ENCODE data around the gene GRHL1.

The GRHL1 gene

GRCh38 chr2:9988320-9988719 is 36.8 kb downstream of the GRHL1 start:
- no peak overlapping the region for H3K27ac ChIP-seq
- no peak overlapping the region for H3K4me3 ChIP-seq

- Histone ChIP-seq H3K27ac (peak overlapping the region in 15 of 21 experiments; percentile 1 to 73 (median 45)), H3K4me3 (no peak overlapping the region)
These were observed 39.2 kb downstream of the GRHL1 start for GRCh38 chr2:9990736-9991135.

- H3K27ac ChIP-seq, result peak overlapping the region in 15 of 21 experiments; percentile 1 to 75 (median 50)
- H3K4me3 ChIP-seq, result no peak overlapping the region
These were observed 39.7 kb downstream of the GRHL1 start for GRCh38 chr2:9991221-9991620.

GRCh38 chr2:9991829-9992273 is 40.4 kb downstream of the GRHL1 start:
- H3K4me3 ChIP-seq, result no peak overlapping the region
- H3K27ac ChIP-seq, result peak overlapping the region in 14 of 21 experiments; percentile 7 to 75 (median 48)

DNA sequence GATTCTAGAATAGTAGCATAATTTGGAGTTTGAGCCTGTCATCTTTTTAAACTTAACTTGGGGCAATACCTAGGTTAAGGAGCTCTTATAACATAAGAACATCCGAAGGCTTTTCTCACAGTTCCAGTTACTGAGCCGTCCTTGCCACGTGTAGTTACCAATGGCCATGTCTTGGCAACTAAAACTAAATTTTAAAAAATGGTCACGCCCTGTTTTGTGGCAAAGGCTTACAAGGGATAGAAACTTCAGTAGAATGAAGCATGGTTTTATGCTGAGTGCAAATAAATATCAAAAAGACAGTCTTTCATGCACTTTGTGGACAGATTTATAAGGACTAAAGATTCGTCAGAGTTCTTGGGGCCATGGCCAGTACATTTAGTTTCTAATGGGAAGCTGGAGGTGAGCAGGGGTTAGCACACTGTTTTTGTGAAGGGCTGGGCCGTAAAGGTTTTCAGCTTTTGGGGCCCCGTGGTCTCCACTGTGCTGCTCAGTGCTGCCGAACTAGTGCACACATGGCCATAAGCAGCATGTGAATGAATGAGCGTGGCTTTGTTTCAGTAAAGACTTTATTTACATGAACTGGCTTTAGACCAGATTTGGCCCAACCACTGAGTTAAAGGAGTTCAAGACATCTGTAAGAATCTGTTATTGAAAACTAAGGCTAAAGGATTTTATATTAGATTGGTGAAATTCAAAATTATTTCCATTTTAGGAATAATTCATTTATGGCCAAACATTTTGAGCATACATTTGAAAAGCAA is 41.1 kb downstream of the GRHL1 start:
- Histone ChIP-seq H3K27ac (peak overlapping the region in 14 of 21 experiments; percentile 2 to 75 (median 50)), H3K4me3 (no peak overlapping the region)

DNA sequence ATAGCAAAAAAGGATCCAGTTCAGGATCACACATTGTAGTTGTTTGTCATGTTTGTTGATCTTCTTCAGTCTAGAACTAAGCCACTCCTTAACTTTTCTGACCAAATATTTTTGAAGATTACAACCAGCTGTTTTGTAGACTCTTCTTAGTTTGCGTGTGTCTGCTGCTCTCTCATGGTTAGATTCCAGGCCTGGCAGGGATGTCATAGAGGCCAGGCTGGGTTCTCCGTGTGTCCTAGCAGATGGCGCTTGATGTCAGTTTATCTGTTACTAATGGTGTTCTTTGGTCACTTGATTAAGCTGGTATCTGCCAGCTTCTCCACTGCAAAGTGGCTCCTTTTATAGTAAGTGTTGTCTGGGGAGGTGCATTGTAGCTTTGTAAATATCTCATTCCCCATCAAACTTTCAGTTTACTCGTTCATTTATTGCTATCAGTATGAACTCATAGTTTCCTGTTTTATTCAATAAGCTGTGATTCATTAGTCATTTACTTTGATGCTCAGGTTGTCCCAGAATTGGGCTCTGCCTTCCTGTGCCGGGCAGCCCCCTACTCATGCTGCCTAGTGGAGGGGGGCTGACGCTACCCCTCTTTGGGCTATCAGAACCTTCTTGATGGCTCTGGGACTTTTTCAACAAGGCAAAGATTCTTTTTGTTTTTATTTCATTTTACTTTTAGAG is 42.1 kb downstream of the GRHL1 start:
- no peak overlapping the region for H3K4me3 ChIP-seq
- peak overlapping the region in 16 of 21 experiments; percentile 4 to 81 (median 58) for H3K27ac ChIP-seq

- peak overlapping the region in 11 of 21 experiments; percentile 4 to 81 (median 62) for H3K27ac ChIP-seq
- no peak overlapping the region for H3K4me3 ChIP-seq
These were observed 43.0 kb downstream of the GRHL1 start for GRCh38 chr2:9994462-9994861.

DNA sequence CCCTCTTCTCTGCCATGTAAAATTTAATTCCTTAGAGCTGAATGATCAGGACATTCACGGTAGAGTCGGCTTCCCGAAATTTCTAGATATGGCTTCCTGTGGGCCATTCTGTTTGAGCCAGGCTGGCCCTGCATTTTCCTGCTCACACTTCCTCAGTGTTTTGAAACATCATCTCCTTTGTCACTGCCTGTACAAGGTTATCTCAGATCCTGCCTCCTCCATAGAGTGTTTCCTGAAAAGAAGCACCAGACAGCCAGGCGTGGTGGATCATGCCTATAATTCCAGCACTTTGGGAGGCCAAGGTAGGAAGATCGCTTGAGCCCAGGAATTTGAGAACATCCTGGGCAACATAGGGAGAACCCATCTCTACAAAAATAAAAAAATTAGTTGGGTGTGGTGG is 43.6 kb downstream of the GRHL1 start:
- H3K27ac ChIP-seq, result peak overlapping the region in 5 of 21 experiments; percentile 6 to 81 (median 74)
- no peak overlapping the region for H3K4me3 ChIP-seq

DNA sequence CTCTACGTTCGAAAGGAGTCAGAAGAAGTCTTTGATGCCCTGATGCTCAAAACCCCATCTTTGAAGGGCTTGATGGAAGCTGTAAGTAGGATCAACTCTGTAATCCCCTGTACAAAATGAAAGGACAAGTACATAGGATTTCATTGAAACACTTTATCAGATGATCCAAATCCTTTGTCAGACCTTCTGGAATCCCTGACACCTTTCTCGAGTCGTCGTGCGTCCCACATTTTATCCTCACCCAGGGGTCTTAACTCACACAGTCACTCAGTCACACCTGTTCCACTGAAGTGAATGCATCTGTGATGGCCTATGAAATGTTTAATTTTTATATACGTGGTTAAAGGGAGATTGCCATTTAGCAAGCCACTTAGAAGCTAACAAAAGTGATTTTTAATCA is 44.8 kb downstream of the GRHL1 start:
- H3K4me3 ChIP-seq, result no peak overlapping the region
- peak overlapping the region in 1 of 21 experiments; percentile 46 for H3K27ac ChIP-seq

DNA sequence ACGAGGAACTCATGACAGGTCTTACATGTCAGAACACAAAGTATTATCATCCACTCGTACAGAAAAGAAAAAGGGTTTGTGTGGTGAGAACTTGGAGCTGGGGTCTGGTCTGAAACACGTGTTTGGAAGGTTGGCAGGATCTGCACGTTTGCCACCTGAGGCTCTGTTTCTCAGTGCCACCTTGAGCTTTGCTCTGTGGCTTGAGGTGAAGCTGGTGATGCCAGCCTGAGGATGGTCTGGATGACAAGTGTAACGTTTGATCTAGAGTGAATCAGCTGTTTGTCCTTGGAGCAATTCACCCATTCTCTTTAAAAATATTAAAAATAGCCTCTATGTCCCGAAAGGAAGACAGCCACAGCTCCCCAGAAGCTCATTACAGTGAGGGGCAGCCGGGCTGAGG is 46.4 kb downstream of the GRHL1 start:
- Histone ChIP-seq H3K27ac (no peak overlapping the region), H3K4me3 (no peak overlapping the region)

DNA sequence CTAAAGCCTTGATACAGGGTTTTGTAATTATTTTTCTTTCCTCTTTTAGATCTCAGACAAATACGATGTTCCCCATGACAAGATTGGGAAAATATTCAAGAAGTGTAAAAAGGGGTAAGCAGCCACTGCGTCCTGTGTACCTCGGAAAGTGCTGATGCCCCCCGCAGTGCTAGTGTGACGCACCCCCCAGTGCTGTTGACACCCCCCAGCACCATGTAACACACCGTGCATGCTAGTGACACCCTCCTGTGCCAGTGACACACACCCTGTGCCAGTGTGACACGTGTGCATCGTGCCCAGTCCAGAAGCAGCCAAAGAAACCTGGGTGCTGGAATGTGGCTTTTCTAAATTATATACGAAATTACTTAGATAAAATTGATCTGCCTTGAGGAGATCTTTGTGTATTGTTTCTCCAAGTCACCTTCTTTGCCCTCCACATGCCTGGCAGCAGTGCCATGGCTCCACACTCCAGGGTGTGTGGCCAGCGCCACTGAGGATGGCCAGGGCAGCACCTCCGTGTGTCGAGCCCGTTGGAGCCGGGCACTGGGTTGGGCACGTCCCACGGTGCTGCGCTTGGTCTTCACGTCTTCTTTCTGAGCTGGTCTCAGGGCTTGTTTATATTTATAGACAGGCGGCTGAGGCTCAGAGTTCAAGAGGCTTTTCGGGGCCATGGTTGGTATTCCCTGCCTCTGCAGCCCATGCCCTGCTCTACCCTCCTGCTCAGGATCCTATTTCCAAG is 47.6 kb downstream of the GRHL1 start:
- Histone ChIP-seq H3K27ac (peak overlapping the region in 4 of 21 experiments; percentile 2 to 50 (median 14)), H3K4me3 (no peak overlapping the region)

DNA sequence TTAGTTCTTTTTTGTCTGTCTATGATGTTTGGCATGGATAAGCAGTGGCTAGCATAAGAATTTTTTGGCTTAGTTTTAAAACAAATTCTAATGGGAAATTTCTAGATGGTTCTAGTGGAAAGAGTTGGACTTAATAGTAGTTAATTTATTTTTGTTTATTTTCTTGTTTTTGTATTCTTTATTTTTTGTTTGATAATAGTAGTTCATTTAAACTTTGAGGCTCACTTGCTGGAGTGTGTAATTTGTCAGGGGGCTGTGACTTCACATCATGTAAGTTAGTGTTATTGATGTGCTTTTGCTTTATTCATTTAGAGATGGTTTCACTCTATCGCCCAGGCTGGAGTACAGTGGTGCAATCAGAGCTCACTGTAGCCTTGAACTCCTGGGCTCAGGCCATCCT is 48.2 kb downstream of the GRHL1 start:
- peak overlapping the region in 3 of 21 experiments; percentile 2 to 50 (median 3) for H3K27ac ChIP-seq
- no peak overlapping the region for H3K4me3 ChIP-seq

- Histone ChIP-seq H3K4me3 (no peak overlapping the region), H3K27ac (no peak overlapping the region)
These were observed 49.0 kb downstream of the GRHL1 start for GRCh38 chr2:10000541-10000940.

DNA sequence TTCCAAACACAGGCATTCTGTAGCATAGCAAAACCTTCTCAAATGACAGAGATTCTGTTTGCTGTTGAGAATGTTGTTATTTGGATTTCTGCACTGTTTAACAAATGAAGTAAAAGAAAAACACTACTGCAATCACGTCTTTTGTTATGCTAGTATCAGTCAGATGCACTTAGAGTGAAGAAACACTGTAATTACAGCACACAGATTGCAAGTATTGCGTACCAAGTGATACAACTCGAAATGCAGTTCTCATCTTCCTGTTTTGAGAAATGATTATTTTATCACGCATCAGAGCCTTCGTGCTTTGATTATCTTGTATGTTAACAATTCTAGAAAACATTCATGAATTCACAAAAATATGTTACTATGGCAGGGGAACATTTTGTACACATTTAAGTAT is 50.1 kb downstream of the GRHL1 start:
- Histone ChIP-seq H3K4me3 (no peak overlapping the region), H3K27ac (peak overlapping the region in 1 of 21 experiments; percentile 4)

- peak overlapping the region in 4 of 21 experiments; percentile 40 to 84 (median 66) for H3K27ac ChIP-seq
- H3K4me3 ChIP-seq, result no peak overlapping the region
These were observed 50.6 kb downstream of the GRHL1 start for GRCh38 chr2:10002109-10002508.

DNA sequence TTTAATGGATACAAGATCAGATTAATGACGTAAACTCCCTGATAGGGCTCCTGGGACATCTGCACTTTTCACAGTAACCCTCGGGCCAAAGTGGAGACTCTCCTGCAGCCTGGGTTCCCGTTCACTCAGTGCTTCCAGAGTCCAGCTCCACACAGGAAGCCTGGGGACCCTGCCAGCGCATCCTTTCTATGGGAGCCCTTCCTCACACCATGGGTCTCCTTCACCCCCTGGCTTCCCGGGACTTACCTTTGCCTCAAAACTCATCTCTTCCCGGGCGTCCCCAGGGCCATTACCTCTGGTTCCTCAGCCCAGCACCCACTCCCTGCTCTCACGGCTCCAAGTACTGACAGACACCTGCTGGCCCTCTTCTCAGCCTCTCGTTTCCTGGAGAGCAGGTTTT is 51.2 kb downstream of the GRHL1 start:
- Histone ChIP-seq H3K27ac (peak overlapping the region in 6 of 21 experiments; percentile 34 to 84 (median 66)), H3K4me3 (no peak overlapping the region)

DNA sequence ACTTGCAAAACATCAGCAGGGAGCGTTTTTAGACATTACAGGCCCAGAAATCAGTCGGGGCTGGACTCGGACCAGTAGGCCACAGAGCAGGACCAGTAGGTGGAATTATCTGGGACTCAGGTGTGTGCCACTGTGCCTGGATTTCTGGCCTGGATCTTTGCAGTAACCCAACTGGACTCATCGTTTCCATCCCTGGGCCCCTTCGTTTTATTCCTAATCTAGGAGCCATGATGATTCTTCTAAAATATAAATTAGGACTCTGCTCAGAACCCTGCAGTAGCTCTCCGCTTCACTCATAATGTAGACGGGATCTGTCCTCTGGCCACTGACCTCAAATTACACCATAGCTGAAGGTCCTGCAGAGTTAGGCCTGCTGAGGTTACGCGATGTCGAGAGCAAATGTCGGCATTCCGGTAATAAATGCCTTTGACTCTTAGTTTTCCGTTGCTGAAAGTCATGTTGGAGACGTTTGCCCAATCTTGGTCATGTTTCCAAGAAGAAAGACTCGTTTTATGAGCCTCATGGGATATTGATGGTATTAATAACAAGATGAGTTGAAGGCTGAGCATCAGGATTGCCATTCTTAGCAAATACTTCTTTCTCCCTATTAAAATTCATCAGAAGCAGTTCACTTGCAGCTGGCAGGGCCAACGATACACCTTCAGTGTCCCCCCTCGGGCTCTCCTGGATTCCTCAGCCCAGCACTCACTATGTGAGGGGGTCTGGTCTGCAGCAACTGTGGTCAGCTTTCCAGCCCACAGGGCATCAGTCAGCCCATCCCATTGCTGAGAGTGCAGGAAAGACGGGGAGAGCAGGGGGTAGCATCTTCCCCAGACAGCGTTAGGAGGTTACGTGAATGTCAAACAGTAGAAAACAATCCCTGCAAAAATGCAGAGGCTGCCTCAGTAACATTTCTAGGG is 52.0 kb downstream of the GRHL1 start:
- Histone ChIP-seq H3K27ac (peak overlapping the region in 7 of 21 experiments; percentile 40 to 84 (median 57)), H3K4me3 (no peak overlapping the region)

DNA sequence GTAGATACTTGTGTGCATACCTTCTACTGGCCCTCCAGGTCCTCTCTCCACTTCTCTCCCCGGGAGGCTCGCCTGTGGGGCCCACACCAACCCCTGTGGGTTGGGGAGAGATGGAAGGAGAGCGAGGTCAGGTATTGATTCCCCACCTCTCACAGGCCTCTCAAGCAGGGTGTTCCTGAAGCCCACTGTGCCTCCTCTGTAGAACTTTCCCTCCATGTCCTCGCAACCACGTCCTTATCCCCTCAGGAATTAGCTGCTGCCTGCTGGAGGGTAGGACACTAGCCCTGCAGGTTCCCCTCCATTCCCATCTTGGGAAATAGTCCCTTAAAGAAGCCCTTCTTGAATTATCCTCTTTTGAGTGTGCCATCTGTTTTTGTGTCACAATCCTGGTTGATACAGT is 52.9 kb downstream of the GRHL1 start:
- Histone ChIP-seq H3K27ac (peak overlapping the region in 6 of 21 experiments; percentile 9 to 73 (median 50)), H3K4me3 (no peak overlapping the region)

GRCh38 chr2:10004836-10005235 is 53.3 kb downstream of the GRHL1 start:
- no peak overlapping the region for H3K4me3 ChIP-seq
- H3K27ac ChIP-seq, result peak overlapping the region in 5 of 21 experiments; percentile 9 to 73 (median 57)
